Ovary (tissue), 3 donors: ENCODE measurements around the gene PRMT2.

Source experiments
- POLR2A ChIP-seq: fragments of 450-650 bp; IDR thresholded peaks from one replicate; pipeline ENCODE4 v1.6.1; 2017; ENCODE audit warnings: antibody characterized with exemption, mild to moderate bottlenecking, moderate library complexity
- TF ChIP-seq, protein P1 (sequence below), 3 donors: fragments of 450-650 bp in 2 of 3; fragments of 200-600 bp in 1 of 3; IDR thresholded peaks; one replicate each; pipeline versions ENCODE4 v1.5.1 to v1.8.0; 2016 to 2022; ENCODE audit warnings: antibody characterized with exemption in 3 of 3, mild to moderate bottlenecking in 1 of 3
- donor health status: DM: no; HTN: no; CAD: no.

DNA sequence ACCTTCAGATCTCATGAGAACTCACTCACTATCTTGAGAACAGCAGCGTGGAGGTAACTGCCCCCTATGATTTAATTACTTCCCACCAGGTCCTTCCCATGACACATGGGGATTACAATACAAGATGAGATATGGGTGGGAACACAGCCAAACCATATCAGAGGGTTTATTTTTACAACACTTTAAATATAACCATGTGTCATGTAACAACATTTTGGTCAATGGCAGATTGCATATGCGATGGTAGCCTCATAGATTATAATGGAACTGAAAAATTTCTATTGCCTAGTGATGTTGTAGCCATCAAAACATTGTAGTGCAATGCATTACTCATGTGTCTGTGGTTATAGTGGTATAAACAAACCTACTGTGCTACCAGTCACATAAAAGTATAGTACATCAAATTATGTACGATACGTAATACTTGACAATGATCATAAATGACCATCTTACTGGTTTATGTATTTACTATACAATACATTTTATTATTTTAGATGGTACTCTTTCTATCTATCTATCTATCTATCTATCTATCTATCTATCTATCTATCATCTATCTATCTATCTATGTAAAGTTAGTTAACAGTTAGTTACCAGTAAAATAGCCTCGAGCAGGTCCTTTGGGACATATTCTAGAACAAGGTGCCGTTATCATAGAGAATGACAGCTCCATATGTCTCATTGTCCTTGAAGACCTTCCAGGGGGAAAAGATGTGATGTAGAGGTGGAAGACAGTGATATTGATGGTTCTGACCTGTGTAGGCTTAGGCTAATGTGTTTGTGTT is 18.0 kb upstream of the PRMT2 start:
- TF ChIP-seq POLR2A: no peak
- TF ChIP-seq, protein P1, sequence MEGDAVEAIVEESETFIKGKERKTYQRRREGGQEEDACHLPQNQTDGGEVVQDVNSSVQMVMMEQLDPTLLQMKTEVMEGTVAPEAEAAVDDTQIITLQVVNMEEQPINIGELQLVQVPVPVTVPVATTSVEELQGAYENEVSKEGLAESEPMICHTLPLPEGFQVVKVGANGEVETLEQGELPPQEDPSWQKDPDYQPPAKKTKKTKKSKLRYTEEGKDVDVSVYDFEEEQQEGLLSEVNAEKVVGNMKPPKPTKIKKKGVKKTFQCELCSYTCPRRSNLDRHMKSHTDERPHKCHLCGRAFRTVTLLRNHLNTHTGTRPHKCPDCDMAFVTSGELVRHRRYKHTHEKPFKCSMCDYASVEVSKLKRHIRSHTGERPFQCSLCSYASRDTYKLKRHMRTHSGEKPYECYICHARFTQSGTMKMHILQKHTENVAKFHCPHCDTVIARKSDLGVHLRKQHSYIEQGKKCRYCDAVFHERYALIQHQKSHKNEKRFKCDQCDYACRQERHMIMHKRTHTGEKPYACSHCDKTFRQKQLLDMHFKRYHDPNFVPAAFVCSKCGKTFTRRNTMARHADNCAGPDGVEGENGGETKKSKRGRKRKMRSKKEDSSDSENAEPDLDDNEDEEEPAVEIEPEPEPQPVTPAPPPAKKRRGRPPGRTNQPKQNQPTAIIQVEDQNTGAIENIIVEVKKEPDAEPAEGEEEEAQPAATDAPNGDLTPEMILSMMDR (IDR thresholded peaks at IDR 0.05): no peak
